Measurements from ENCODE around the gene TXNDC9. TPM values are rescaled to one million over a fixed set of nuclear protein-coding genes. Genes with fewer than 3 reads are reported as not detected.

Gene TXNDC9
- total and polyA plus RNA-seq, 2 of the 8 experiments (the other 6 are each of a cell fraction or from before 2014, with no cell fraction given) = 12.9 to 35.6 TPM

DNA sequence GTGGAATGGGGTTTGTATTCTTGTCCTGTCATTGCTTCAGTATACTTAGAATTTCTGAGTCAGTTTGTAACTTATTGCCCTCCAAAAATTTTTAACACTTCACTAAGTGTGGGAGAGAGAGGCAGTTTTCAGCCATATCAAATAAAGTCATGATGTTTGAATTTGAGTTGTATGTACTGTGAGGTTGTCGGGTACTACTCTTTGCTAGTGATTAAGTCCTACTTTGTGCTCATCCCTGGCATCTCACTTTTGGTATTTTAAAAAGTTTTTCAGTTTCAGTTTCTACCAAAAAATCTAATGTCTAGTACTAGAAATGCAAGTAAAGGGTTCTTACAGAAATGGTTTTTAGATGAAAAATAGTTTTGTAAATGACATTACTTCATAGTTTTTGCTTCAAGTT lies 41.7 kb upstream of the TXNDC9 start:
- H3K4me1 ChIP-seq (replicated peaks in 1 of 4; ENCODE audit: control insufficient read depth in 3 of 4, insufficient read depth in 4 of 4, low read length in 3 of 4) = no peaks in the 10 kb centered on the region
- TF ChIP-seq RBBP5 (IDR thresholded peaks at IDR 0.05; ENCODE audit: borderline replicate concordance, low read depth, low read length) (no peak), SIN3A (conservative IDR thresholded peaks at IDR 0.05 in 1 of 2, IDR thresholded peaks at IDR 0.05 in 1 of 2; ENCODE audit: low read depth in 1 of 2, low read length in 2 of 2) (no peak)

More for the DNA sequence above, 41.7 kb upstream of the TXNDC9 start:
- Histone ChIP-seq H3K9me3 (ENCODE audit: insufficient read depth in 2 of 2, low read depth in 1 of 2, low read length in 1 of 2) (no peaks in the 10 kb centered on the region), H3K36me3 (ENCODE audit: control insufficient read depth in 2 of 4, insufficient read depth in 4 of 4, low read length in 3 of 4) (peaks cover 0 to 73% (median 32%) of the 10 kb centered on the region in 4 experiments; a peak in 7 of 8 replicates), H3K79me2 (ENCODE audit: control insufficient read depth in 1 of 2, insufficient read depth in 2 of 2, low read length in 2 of 2) (no peaks in the 10 kb centered on the region), H3K23ac (ENCODE audit: insufficient read length) (no peak overlapping the region), H3K79me1 (ENCODE audit: low read depth, low read length) (no peaks in the 10 kb centered on the region), H2BK120ac (replicated peaks; ENCODE audit: low read depth, low read length) (no peak overlapping the region), H2AK5ac (ENCODE audit: low read depth, low read length) (no peak overlapping the region), H3K27ac (ENCODE audit: low read depth, low read length) (no peak overlapping the region), H3K9ac (replicated peaks in 1 of 4; ENCODE audit: extremely low read depth in 1 of 4, low read depth in 3 of 4, low read length in 3 of 4) (no peak overlapping the region), H3K18ac (ENCODE audit: extremely low read depth, low read length) (no peak overlapping the region), H3K56ac (replicated peaks; ENCODE audit: insufficient read length, low read depth, low read length) (no peak overlapping the region), H2BK20ac (ENCODE audit: low read length) (no peak overlapping the region), H3K4ac (replicated peaks; ENCODE audit: insufficient read length, low read depth, low read length) (no peak overlapping the region), H3K4me2 (ENCODE audit: insufficient read depth in 1 of 2, low read depth in 2 of 2, low read length in 2 of 2) (no peak overlapping the region), H3K23me2 (ENCODE audit: low read depth, low read length) (no peaks in the 10 kb centered on the region), H2AFZ (ENCODE audit: low read length) (no peak overlapping the region), H2BK15ac (ENCODE audit: low read length) (no peak overlapping the region), H2BK12ac (ENCODE audit: low read depth, low read length) (no peak overlapping the region), H4K20me1 (replicated peaks in 1 of 2; ENCODE audit: control insufficient read depth in 1 of 2, insufficient read depth in 2 of 2, low read length in 2 of 2) (no peaks in the 10 kb centered on the region), H3K27me3 (replicated peaks in 1 of 4; ENCODE audit: control insufficient read depth in 3 of 4, extremely low read depth in 1 of 4, insufficient read depth in 3 of 4, low read length in 3 of 4) (no peaks in the 10 kb centered on the region), H4K91ac (replicated peaks; ENCODE audit: insufficient read length, low read length) (no peak overlapping the region), H3K14ac (ENCODE audit: insufficient read length) (no peak overlapping the region), H2BK5ac (ENCODE audit: low read depth, low read length) (no peak overlapping the region), H4K5ac (ENCODE audit: insufficient read length, low read depth, low read length) (no peak overlapping the region), H4K8ac (ENCODE audit: extremely low read depth, insufficient read depth, low read length) (no peak overlapping the region), H3K4me3 (ENCODE audit: extremely low read depth in 1 of 4, insufficient read depth in 2 of 4, low read depth in 3 of 4, low read length in 4 of 4) (no peak overlapping the region)
- CTCF ChIA-PET (ENCODE audit: partially characterized antibody) = no interaction called here
- POLR2A ChIA-PET (ENCODE audit: partially characterized antibody) = no interaction called here
- 100% methylated on average over 1 of the region's 1 CpG; no CpG with 5 or more reads in 1 of the 2 experiments for WGBS, 2 experiments (ENCODE audit: extremely low coverage in 1 of 2, insufficient coverage in 1 of 2, insufficient read length in 1 of 2, insufficient replicate concordance in 2 of 2, low coverage in 1 of 2, low lambda C conversion rate in 2 of 2, missing lambda C conversion rate in 1 of 2)
- FAIRE-seq (no peak), DNase-seq (ENCODE audit: low read depth in 1 of 2, low spot score in 2 of 2) (no peak)
